Ishikawa (cell line): ENCODE data around the gene LEFTY2.

Experiments
- CEBPB ChIP-seq: IDR thresholded peaks from 2 replicates; pipeline ENCODE4 v1.6.1; 2012
- CREB1 ChIP-seq: IDR thresholded peaks from 2 replicates; pipeline ENCODE4 v1.6.1; 2012; ENCODE audit warnings: low read depth
- EGR1 ChIP-seq: IDR thresholded peaks from 2 replicates; pipeline ENCODE4 v1.6.1; 2012
- EP300 ChIP-seq: IDR thresholded peaks from 2 replicates; pipeline ENCODE4 v1.6.1; 2012; ENCODE audit warnings: borderline replicate concordance
- FOXM1 ChIP-seq: IDR thresholded peaks from 2 replicates; pipeline ENCODE4 v1.6.1; 2012; ENCODE audit warnings: low read depth, borderline replicate concordance
- NFIC ChIP-seq: IDR thresholded peaks from 2 replicates; pipeline ENCODE4 v1.6.1; 2012
- RAD21 ChIP-seq: IDR thresholded peaks from 2 replicates; pipeline ENCODE4 v1.6.1; 2012; ENCODE audit warnings: low read depth
- TAF1 ChIP-seq: IDR thresholded peaks from 2 replicates; pipeline ENCODE4 v1.6.1; 2012; ENCODE audit warnings: low read depth, mild to moderate bottlenecking
- TCF12 ChIP-seq: IDR thresholded peaks from 2 replicates; pipeline ENCODE4 v1.6.1; 2012; ENCODE audit warnings: low read depth
- TEAD4 ChIP-seq: IDR thresholded peaks from 2 replicates; pipeline ENCODE4 v1.6.1; 2012
- YY1 ChIP-seq: IDR thresholded peaks from 2 replicates; pipeline ENCODE4 v1.6.1; 2012; ENCODE audit warnings: low read depth
- ZBTB7A ChIP-seq: IDR thresholded peaks from 2 replicates; pipeline ENCODE4 v1.6.1; 2012; ENCODE audit warnings: low read depth
- TF ChIP-seq, protein P1 (sequence below): IDR thresholded peaks from 2 replicates; pipeline ENCODE4 v1.6.1; 2012
- TF ChIP-seq, protein P2 (sequence below): IDR thresholded peaks from 2 replicates; pipeline ENCODE4 v1.6.1; 2012
- TF ChIP-seq, protein P3 (sequence below): IDR thresholded peaks from 2 replicates; pipeline ENCODE4 v1.6.1; 2012; ENCODE audit warnings: low read depth, mild to moderate bottlenecking

The LEFTY2 gene

DNA sequence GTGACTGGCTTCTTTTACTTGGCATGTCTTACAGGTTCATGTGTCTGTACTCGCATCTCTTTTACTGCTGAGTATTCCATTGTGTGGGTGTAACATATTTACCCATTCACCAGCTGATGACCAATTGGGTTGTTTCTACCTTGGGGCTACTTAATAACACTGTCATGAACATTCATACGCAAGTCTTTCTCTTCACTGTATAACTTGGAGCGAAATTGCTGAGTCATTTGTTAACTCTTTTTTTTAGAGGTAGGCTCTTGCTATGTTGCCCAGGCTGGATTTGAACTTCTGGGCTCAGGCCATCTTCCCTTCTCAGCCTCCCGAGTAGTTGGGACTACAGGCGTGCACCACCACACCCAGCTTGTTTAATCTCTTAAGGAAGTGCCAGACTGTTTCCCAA, 23.5 kb downstream of the LEFTY2 start:
- TF ChIP-seq, protein P1, sequence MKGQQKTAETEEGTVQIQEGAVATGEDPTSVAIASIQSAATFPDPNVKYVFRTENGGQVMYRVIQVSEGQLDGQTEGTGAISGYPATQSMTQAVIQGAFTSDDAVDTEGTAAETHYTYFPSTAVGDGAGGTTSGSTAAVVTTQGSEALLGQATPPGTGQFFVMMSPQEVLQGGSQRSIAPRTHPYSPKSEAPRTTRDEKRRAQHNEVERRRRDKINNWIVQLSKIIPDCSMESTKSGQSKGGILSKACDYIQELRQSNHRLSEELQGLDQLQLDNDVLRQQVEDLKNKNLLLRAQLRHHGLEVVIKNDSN: no peak
- TF ChIP-seq RAD21: no peak
- TF ChIP-seq, protein P2, sequence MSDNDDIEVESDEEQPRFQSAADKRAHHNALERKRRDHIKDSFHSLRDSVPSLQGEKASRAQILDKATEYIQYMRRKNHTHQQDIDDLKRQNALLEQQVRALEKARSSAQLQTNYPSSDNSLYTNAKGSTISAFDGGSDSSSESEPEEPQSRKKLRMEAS: no peak
- no peak for TF ChIP-seq NFIC
- TF ChIP-seq, protein P3, sequence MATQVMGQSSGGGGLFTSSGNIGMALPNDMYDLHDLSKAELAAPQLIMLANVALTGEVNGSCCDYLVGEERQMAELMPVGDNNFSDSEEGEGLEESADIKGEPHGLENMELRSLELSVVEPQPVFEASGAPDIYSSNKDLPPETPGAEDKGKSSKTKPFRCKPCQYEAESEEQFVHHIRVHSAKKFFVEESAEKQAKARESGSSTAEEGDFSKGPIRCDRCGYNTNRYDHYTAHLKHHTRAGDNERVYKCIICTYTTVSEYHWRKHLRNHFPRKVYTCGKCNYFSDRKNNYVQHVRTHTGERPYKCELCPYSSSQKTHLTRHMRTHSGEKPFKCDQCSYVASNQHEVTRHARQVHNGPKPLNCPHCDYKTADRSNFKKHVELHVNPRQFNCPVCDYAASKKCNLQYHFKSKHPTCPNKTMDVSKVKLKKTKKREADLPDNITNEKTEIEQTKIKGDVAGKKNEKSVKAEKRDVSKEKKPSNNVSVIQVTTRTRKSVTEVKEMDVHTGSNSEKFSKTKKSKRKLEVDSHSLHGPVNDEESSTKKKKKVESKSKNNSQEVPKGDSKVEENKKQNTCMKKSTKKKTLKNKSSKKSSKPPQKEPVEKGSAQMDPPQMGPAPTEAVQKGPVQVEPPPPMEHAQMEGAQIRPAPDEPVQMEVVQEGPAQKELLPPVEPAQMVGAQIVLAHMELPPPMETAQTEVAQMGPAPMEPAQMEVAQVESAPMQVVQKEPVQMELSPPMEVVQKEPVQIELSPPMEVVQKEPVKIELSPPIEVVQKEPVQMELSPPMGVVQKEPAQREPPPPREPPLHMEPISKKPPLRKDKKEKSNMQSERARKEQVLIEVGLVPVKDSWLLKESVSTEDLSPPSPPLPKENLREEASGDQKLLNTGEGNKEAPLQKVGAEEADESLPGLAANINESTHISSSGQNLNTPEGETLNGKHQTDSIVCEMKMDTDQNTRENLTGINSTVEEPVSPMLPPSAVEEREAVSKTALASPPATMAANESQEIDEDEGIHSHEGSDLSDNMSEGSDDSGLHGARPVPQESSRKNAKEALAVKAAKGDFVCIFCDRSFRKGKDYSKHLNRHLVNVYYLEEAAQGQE: no peak
- TF ChIP-seq CREB1: no peak
- TF ChIP-seq TAF1: no peak
- TF ChIP-seq TEAD4: no peak
- TF ChIP-seq EGR1: no peak
- TF ChIP-seq YY1: no peak
- no peak for TF ChIP-seq EP300
- TF ChIP-seq CEBPB: no peak
- no peak for TF ChIP-seq TCF12

DNA sequence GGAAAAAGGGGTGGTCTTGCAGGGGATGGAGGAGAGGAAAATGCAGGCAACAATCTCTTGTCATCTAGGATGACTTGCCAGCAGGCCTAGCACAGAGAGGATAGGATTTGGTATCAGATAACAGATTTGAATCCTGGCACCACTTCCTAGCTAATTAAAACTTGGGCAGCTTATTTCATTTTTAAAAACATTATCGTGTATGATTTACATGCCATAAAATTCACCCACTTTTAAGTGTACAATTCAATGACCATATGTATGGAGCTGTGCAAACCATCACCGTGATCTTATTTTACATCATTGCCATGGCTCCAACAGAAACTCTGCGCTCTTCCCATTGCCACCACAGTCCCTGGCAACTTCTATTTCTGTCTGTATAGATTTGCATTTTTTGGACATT, 23.9 kb downstream of the LEFTY2 start:
- TF ChIP-seq TEAD4 (no peak), EGR1 (no peak), FOXM1 (no peak), CREB1 (no peak), ZBTB7A (no peak)
- TF ChIP-seq, protein P3: no peak
- TF ChIP-seq, protein P1: no peak

DNA sequence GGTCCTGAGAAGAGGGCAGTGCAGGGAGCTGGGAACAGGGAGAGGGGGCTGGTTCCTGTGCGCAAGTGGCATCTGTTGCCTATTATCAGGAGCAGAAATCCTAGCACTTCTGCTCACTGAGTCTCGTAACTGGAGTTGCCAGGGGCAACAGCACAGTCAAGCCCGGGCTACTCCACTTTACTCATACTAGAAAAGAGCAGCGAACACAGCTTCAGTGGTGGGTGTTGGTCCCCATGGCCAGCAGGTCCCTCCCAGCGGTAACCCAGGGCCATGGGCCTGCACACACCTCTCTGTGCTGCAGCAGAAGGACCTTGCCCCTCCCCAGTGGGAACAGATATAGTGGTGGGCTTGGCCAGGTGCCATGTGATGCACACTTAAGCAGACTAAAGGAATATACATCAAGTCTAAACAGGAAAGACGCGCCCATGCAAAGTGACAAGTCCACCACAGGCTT, 25.5 kb downstream of the LEFTY2 start:
- TF ChIP-seq ZBTB7A (no peak), EGR1 (no peak), CEBPB (no peak), TEAD4 (no peak), CREB1 (no peak), TCF12 (no peak), NFIC (no peak), EP300 (no peak), FOXM1 (no peak), RAD21 (no peak), YY1 (no peak), TAF1 (no peak)
- TF ChIP-seq, protein P2: no peak
- TF ChIP-seq, protein P1: no peak
- TF ChIP-seq, protein P3: no peak

DNA sequence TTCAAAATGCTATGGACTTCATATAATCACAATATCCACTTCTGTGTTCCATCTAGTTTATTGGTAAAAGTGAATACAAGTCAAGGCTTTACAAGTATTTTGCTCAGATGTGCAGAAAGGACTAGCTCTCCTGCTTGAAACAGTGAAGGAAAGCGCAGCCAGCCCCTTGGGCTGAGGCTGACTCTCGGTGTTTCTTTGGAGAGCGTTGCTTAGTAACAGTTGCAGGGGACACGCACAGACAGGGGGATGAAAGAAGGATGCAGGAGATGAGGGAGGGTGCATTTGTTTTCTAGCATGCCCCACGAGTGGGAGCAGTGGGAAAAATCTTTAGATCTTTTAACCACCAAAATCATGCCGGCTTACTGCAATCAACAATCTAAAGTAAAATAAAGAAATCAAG, 26.1 kb downstream of the LEFTY2 start:
- TF ChIP-seq, protein P1: no peak
- TF ChIP-seq EP300 (no peak), CREB1 (no peak), CEBPB (no peak), FOXM1 (no peak), TAF1 (no peak), TEAD4 (no peak), RAD21 (no peak), YY1 (no peak), ZBTB7A (no peak), NFIC (no peak), TCF12 (no peak)
- TF ChIP-seq, protein P2: no peak
- TF ChIP-seq, protein P3: no peak
